IMR-90 (cell line): ENCODE measurements around the gene STX2.

Source experiments
- RCOR1 ChIP-seq: IDR thresholded peaks from 2 replicates; pipeline ENCODE4 v1.6.1; 2012; ENCODE audit warnings: mild to moderate bottlenecking, low read length, improper control_type of control experiment; ENCODE audit not compliant: insufficient replicate concordance
- TF ChIP-seq, protein P1 (sequence below): conservative IDR thresholded peaks from 2 replicates; pipeline ENCODE4 v1.5.1; 2012; ENCODE audit warnings: mild to moderate bottlenecking, low read depth, low read length, improper control_type of control experiment

DNA sequence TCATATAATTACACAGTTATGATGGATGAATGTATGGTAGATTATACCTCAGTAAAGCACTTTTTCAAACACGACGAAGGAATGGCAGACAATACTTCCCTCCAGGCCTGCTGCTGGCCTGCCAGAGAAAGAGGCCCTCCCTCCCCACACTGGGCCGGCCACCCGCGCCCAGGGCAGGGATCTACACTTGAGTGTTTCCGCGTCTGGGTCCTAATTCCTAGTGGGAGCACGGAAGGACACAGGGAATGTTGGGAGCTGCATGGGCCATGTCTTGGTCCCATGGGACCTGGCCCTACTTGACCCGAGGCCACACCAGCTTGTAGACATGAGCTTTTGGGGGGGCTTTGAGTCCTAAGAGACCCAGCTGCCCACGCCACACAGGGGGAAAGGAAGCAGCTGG lies 52.0 kb downstream of the STX2 start:
- TF ChIP-seq, protein P1, sequence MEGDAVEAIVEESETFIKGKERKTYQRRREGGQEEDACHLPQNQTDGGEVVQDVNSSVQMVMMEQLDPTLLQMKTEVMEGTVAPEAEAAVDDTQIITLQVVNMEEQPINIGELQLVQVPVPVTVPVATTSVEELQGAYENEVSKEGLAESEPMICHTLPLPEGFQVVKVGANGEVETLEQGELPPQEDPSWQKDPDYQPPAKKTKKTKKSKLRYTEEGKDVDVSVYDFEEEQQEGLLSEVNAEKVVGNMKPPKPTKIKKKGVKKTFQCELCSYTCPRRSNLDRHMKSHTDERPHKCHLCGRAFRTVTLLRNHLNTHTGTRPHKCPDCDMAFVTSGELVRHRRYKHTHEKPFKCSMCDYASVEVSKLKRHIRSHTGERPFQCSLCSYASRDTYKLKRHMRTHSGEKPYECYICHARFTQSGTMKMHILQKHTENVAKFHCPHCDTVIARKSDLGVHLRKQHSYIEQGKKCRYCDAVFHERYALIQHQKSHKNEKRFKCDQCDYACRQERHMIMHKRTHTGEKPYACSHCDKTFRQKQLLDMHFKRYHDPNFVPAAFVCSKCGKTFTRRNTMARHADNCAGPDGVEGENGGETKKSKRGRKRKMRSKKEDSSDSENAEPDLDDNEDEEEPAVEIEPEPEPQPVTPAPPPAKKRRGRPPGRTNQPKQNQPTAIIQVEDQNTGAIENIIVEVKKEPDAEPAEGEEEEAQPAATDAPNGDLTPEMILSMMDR = no peak
- no peak for TF ChIP-seq RCOR1
